Mucosa of stomach (tissue), 1 donor: Measurements from ENCODE around the gene STMN3.

Source experiments
- H3K27me3 ChIP-seq: one replicate; pipeline ENCODE4 v1.7.0; 2013; ENCODE audit warnings: mild to moderate bottlenecking, low read length; ENCODE audit not compliant: control insufficient read depth, insufficient read depth
- H3K36me3 ChIP-seq: one replicate; pipeline ENCODE4 v1.7.0; 2013; ENCODE audit warnings: low read length; ENCODE audit not compliant: control insufficient read depth, insufficient read depth
- H3K4me1 ChIP-seq: one replicate; pipeline ENCODE4 v1.7.0; 2013; ENCODE audit warnings: mild to moderate bottlenecking, low read length; ENCODE audit not compliant: control insufficient read depth, insufficient read depth
- H3K4me3 ChIP-seq: one replicate; pipeline ENCODE4 v1.7.0; 2013; ENCODE audit warnings: low read length
- H3K9ac ChIP-seq: one replicate; pipeline ENCODE4 v1.7.0; 2013; ENCODE audit warnings: mild to moderate bottlenecking, low read length, moderate library complexity
- H3K9me3 ChIP-seq: one replicate; pipeline ENCODE4 v1.7.0; 2013; ENCODE audit warnings: mild to moderate bottlenecking, low read length, moderate library complexity; ENCODE audit not compliant: control insufficient read depth
- donor health status: Pancreatic carcinoma.

Gene STMN3

DNA sequence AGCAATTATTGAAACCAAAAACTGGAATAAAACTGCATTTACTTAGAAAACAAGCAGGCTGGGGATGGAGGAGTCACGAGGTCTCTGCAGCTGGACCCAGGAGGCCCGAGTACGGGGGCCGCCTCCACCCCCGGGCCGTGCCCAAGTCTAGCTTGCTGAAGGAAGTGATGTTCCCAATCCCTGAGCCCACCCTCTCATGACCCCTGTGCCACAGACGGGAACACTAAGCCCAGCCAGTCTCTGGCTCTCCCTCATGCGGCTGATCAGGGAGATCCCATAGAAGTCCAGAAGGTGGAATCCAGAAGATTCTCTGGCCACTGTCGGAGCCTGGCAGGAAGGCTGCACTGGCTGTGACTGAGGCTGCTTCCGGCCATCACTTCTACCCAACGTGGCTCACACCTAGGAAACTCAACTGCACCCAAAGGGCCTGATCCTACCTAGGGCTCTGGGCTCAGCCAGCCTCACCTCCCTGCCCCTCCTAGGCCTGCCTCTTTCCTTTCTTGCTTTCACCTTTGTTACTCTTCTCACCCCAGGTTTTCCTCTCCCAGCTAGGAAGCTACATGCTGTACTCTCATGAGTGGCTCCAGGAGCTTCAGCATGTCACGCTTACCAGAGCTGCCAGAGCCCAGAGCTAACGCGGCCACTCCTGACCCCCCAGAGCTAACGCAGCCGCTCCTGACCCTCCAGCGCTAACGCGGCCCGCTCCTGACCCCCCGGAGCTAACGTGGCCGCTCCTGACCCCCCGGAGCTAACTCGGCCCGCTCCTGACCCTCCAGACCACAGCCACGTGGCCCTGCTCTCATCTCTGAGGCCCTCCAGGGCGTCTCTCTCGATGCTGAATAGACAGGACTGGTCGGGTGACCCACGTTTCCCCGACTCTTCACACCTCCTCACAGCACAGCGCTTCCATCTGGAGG, 54.5 kb downstream of the STMN3 start:
- H3K36me3 ChIP-seq = peaks cover 9% of the 10 kb centered on the region
- H3K27me3 ChIP-seq = no peaks in the 10 kb centered on the region
- no peaks in the 10 kb centered on the region for H3K9me3 ChIP-seq
- H3K9ac ChIP-seq = no peak overlapping the region
- H3K4me3 ChIP-seq = no peak overlapping the region
- H3K4me1 ChIP-seq = no peaks in the 10 kb centered on the region

DNA sequence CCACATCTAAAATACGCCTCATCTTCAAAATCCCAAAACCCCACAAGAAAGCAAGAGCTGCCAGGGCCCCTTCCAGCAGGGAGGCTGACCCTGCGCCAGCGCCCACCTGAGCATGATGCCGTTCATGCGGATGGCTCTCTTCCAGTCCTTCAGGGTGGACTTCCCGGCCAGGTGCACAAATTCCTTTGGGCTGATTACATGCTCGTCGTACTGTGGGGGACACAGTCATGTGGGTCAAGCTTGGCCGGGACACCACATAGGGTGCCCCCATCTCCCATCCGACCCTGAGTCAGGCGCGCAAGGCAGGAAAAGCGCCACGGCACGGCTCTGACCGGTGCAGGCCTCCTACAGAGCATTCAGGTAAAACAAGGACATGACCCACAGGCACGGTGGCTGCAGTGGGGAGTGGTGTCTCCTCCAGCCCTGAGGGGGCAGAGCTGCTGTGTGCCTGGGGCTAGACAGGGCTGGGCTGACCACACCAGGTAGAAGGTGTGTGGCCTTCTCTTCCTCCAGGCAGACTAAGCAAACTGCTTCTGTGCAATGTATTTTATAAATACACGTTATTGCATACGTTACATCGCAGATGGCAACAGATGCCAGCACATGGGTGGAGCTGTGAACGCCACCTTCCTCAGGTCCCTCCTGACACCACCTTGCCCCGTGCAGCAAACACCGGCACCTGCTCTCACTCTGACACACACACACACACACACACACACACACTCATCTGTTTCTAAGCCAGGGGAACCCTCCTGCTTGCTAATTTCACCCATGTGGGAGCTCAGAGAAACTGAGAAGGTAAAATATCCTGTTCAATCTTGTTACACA, 55.4 kb downstream of the STMN3 start:
- H3K9me3 ChIP-seq = no peaks in the 10 kb centered on the region
- no peak overlapping the region for H3K9ac ChIP-seq
- H3K36me3 ChIP-seq = peaks cover 9% of the 10 kb centered on the region
- no peaks in the 10 kb centered on the region for H3K4me1 ChIP-seq
- H3K4me3 ChIP-seq = no peak overlapping the region
- no peaks in the 10 kb centered on the region for H3K27me3 ChIP-seq

DNA sequence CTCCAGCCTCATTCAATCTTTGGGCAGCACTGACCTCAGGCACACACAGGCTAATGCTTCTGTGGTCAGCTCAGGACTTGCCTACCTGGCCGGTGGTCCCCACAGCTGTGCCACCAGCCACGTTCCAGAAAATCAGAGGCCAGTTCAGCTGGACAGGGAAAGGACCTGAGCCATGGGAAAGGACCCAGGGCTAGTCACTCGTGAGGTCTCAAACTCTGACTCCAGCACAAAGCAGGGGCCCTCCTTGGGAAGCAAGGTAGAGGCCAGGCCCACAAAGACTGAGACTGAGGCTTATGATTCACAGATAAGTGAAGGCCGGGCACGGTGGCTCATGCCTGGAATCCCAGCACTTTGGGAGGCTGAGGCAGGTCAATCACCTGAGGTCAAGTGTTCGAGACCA, 56.8 kb downstream of the STMN3 start:
- H3K4me3 ChIP-seq = no peak overlapping the region
- H3K9ac ChIP-seq = no peak overlapping the region
- no peaks in the 10 kb centered on the region for H3K36me3 ChIP-seq
- no peaks in the 10 kb centered on the region for H3K9me3 ChIP-seq
- no peaks in the 10 kb centered on the region for H3K4me1 ChIP-seq
- H3K27me3 ChIP-seq = no peaks in the 10 kb centered on the region

DNA sequence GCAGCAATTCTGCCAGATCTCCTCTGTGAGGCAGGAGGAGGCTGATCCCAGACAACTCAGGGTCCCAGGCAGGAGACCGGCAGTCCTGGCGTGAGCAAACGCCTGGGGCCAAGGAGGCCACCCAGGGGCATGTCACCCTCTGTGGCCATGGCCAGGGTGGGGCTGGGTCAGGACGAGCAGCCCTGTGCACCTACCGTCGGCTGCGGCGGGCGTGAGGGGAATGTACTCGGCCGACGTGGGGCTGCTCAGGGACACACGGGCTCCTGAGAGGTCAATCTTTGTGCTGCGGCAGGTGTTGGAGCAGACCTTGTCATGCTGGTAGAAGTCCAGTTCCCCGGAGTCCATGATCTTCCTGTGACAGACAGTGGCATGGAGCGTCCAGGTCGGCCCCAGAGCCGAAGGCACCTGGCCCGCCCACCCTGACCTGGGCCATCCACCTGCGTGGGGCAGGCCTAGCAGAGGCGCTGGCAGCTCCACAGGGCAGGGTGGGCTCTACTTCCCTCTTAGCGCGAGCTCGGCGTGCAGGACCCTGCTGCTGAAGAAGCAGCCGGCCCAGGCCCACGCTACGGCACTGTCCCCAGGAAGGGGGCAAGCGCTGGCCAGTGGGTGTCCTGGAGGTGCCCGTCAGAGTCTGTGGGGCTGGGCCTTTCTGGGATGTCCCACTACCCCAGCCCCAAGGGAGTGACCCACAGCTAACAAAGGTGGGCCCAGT, 57.7 kb downstream of the STMN3 start:
- H3K36me3 ChIP-seq = no peaks in the 10 kb centered on the region
- H3K4me1 ChIP-seq = no peaks in the 10 kb centered on the region
- no peaks in the 10 kb centered on the region for H3K9me3 ChIP-seq
- H3K27me3 ChIP-seq = no peaks in the 10 kb centered on the region
- H3K4me3 ChIP-seq = no peak overlapping the region
- H3K9ac ChIP-seq = no peak overlapping the region

DNA sequence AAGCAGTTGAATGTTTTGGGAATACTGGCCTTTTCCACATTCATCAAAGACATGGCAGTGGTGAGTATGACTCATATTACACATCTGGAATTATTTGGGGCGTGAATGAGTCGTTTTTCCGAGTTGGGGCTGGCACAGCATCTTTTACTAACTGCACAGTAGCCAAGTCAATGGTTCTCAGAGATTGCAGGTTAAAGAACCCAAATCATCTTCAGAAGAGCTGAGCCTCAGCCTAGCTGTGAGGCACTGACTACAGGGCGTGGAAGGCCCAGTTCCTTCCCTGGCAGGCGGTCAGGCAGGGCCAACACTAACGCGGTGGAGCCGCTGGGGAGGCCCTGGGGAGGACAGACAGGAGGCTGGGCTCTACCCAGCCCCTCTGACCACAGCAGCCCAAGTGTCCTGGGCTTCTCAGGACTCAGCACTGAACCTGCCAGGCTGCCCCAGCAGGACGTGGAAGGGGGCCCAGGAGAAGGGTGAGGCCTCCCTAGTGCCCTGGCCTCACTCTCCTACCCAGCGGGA, 59.1 kb downstream of the STMN3 start:
- Histone ChIP-seq H3K27me3 (no peaks in the 10 kb centered on the region), H3K4me3 (no peak overlapping the region), H3K4me1 (no peaks in the 10 kb centered on the region), H3K9ac (no peak overlapping the region), H3K9me3 (no peaks in the 10 kb centered on the region), H3K36me3 (no peaks in the 10 kb centered on the region)

DNA sequence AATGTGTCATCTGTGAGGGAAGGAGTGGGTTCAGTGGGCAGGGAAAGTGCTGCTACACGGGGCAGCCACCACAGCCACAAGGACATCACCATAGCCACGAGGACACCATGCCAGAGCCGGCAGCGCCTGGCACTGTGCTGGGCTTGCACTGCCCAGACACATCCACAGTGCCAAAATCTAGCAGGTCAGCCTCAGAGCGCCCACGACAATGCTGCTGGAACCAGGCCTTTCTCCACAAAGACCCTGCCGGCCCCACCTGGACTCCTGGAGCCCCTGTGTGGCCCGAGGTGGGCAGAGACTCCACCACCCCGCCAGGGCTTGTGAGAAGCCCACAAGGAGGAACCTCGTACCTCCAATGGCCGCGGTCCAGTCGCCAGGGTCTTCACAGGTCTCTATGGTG, 60.6 kb downstream of the STMN3 start:
- Histone ChIP-seq H3K4me3 (no peak overlapping the region), H3K27me3 (no peaks in the 10 kb centered on the region), H3K9ac (no peak overlapping the region), H3K36me3 (no peaks in the 10 kb centered on the region), H3K9me3 (no peaks in the 10 kb centered on the region), H3K4me1 (no peaks in the 10 kb centered on the region)

DNA sequence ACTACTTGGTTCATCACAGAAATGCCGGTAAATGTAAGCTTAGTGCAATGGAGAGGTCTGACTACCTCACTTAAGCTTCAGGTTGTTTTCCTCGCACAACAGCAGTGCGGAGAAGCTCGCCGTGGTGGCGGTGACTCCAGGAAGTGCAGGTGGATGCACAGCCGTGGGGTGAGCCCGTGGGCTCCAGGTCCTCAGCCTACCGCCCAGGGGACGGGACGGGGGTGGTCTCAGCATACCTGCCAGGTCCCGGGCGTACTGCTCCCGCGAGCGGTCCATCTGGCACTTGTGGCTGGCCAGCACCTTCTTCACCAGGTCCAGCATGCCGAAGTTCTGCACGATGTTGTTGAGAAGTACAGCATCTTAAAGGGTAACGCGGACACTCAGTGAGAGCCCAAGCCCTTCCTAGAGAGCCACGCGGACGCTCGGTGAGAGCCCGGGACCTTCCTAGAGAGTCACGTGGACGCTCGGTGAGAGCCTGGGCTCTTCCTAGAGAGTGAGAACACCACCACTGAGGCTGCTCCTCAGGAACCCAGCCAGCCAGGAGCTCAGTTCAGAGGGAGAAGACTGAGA, 61.4 kb downstream of the STMN3 start:
- Histone ChIP-seq H3K9ac (no peak overlapping the region), H3K27me3 (no peaks in the 10 kb centered on the region), H3K4me3 (no peak overlapping the region), H3K4me1 (no peaks in the 10 kb centered on the region), H3K9me3 (no peaks in the 10 kb centered on the region), H3K36me3 (no peaks in the 10 kb centered on the region)

DNA sequence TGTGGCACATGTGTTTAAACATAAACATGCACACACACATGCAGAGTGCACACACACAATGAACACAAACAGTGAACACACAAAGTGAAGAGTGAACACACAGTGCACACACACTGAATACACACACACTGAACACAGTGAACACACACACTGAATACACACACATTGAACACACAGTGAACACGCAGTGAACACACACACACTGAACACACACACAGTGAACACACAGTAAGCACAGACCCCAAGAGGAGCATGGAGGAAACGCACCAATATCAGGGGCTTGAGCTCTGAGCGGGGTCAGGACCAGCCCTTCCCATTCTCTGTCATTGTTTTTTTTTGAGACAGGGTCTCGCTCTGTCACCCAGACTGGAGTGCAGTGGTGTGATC, 62.1 kb downstream of the STMN3 start:
- H3K36me3 ChIP-seq = no peaks in the 10 kb centered on the region
- H3K4me3 ChIP-seq = no peak overlapping the region
- H3K4me1 ChIP-seq = no peaks in the 10 kb centered on the region
- H3K9ac ChIP-seq = no peak overlapping the region
- H3K27me3 ChIP-seq = no peaks in the 10 kb centered on the region
- no peaks in the 10 kb centered on the region for H3K9me3 ChIP-seq

DNA sequence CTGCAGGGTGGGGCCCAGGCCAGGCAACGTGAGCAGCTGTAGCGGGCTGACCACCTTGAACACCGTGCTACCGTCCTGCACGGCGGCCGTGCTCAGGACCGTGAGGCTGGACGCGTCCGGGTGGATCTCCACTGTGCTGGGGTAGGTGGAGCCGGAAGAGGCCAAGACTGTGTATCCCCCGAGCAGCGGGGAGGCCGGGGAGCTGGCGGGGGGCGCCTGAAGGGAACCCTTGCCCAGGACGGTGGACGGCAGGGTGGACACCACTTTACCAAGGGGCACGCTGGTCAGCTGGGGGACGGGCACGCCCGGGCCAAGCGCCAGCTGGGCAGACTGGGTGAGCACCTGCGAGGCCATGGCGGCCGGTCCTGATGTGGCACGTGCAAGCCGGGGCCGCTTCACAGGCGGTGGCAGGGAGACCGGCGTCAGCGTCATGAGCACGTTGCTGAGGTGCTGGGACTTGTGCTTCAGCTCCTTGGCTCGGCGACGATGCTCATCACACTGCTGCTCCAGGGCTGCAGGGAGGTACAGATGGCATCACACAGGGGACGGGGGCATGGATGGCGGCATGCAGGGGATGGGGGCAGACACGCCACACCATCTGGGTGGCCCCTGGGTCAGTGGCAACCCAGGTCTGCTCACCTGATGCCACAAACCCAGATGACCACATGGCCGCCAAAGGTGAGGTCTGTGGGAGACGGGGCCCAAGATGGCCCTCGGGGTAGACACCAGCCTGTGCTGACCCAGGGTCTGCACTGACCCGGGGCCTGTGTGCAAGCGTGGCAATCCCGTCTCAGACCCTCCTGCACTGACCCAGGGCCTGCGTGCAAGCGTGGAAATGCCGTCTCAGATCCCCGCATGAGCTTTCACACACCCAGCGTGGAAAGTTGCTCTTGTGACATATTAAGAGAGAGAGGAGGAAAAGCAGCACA, 62.7 kb downstream of the STMN3 start:
- Histone ChIP-seq H3K4me1 (no peaks in the 10 kb centered on the region), H3K9ac (no peak overlapping the region), H3K36me3 (no peaks in the 10 kb centered on the region), H3K4me3 (no peak overlapping the region), H3K9me3 (no peaks in the 10 kb centered on the region), H3K27me3 (no peaks in the 10 kb centered on the region)
